Vagina (tissue), 2 donors: ENCODE results near the gene VILL. TPM values are rescaled to one million over a fixed set of nuclear protein-coding genes. Genes with fewer than 3 reads are reported as not detected.

Source experiments
- DNase-seq, 2 donors: peaks; one replicate each; pipeline ENCODE4 v3.0.0-alpha.2; 2017; ENCODE audit errors: extremely low spot score in 2 of 2
- H3K27ac ChIP-seq: fragments of 200-600 bp; sonication (generic); one replicate; pipeline ENCODE4 v1.5.1; 2019
- H3K27me3 ChIP-seq: fragments of 200-600 bp; sonication (generic); one replicate; pipeline ENCODE4 v1.5.1; 2019
- H3K36me3 ChIP-seq, 2 donors: fragments of 200-600 bp; sonication (generic); one replicate each; pipeline ENCODE4 v1.5.1; 2017 to 2019
- H3K4me1 ChIP-seq: fragments of 200-600 bp; sonication (generic); one replicate; pipeline ENCODE4 v1.5.1; 2019
- H3K4me3 ChIP-seq, 2 donors: fragments of 200-600 bp; sonication (generic); 1 replicate in 1 of 2; 2 replicates in 1 of 2; pipeline ENCODE4 v1.5.1; 2016 to 2019
- H3K9me3 ChIP-seq: fragments of 200-600 bp; sonication (generic); one replicate; pipeline ENCODE4 v1.5.1; 2019
- CTCF ChIP-seq, 3 experiments: fragments of 450-650 bp in 2 of 3; fragments of 200-600 bp in 1 of 3; sonication (generic) in 1 of 3; IDR thresholded peaks; one replicate each; pipeline ENCODE4 v1.5.1; 2017 to 2019; ENCODE audit warnings: antibody characterized with exemption in 3 of 3, mild to moderate bottlenecking in 2 of 3, moderate library complexity in 2 of 3
- POLR2A ChIP-seq, 2 donors: fragments of 450-650 bp; IDR thresholded peaks; one replicate each; pipeline ENCODE4 v1.6.1; 2017; ENCODE audit warnings: antibody characterized with exemption in 2 of 2, mild to moderate bottlenecking in 2 of 2, moderate library complexity in 2 of 2
- POLR2AphosphoS5 ChIP-seq, 2 donors: sonication (generic); formaldehyde crosslinking; IDR thresholded peaks; one replicate each; pipeline ENCODE4 v1.9.0; 2017; ENCODE audit warnings: antibody characterized with exemption in 2 of 2, mild to moderate bottlenecking in 2 of 2, low read depth in 1 of 2; ENCODE audit not compliant: insufficient read depth in 1 of 2
- intact Hi-C: fragments of 100-400 bp; cut with DNase I; formaldehyde crosslinking; loops from one replicate; pipeline ENCODE4 v1.15.1; 2023
- total RNA-seq: library from RNA; depleted of rRNA; stranded (reverse); fragments of >200 nt; gene quantifications from one replicate; pipeline ENCODE4 v1.2.3, GENCODE V29; 2016

VILL gene
- total RNA-seq, 1 donor from 2014 or later = 7.9 TPM

- no peak for DNase-seq
- intact Hi-C loops = no loop called here
- Histone ChIP-seq H3K27ac (no peak overlapping the region), H3K27me3 (no peaks in the 10 kb centered on the region), H3K9me3 (no peaks in the 10 kb centered on the region), H3K36me3 (no peaks in the 10 kb centered on the region), H3K4me1 (peaks cover 17% of the 10 kb centered on the region), H3K4me3 (no peak overlapping the region)
- TF ChIP-seq CTCF (IDR thresholded peaks at IDR 0.05) (no peak), POLR2AphosphoS5 (IDR thresholded peaks at IDR 0.05; ENCODE audit: insufficient read depth in 1 of 2, low read depth in 1 of 2) (no peak), POLR2A (IDR thresholded peaks at IDR 0.05) (no peak)
These were observed 52.9 kb downstream of the VILL start for GRCh38 chr3:38043486-38043885.

GRCh38 chr3:38046027-38046426, 55.4 kb downstream of the VILL start:
- H3K27me3 ChIP-seq = no peaks in the 10 kb centered on the region
- no peaks in the 10 kb centered on the region for H3K36me3 ChIP-seq
- intact Hi-C loops = no loop called here
- no peak for DNase-seq
- no peaks in the 10 kb centered on the region for H3K4me1 ChIP-seq
- H3K4me3 ChIP-seq = no peak overlapping the region
- H3K9me3 ChIP-seq = no peaks in the 10 kb centered on the region
- H3K27ac ChIP-seq = no peak overlapping the region
- TF ChIP-seq POLR2AphosphoS5 (IDR thresholded peaks at IDR 0.05; ENCODE audit: insufficient read depth in 1 of 2, low read depth in 1 of 2) (no peak), POLR2A (IDR thresholded peaks at IDR 0.05) (no peak), CTCF (IDR thresholded peaks at IDR 0.05) (no peak)

GRCh38 chr3:38046821-38047220, 56.2 kb downstream of the VILL start:
- Histone ChIP-seq H3K27ac (no peak overlapping the region), H3K4me3 (no peak overlapping the region), H3K4me1 (no peaks in the 10 kb centered on the region), H3K36me3 (no peaks in the 10 kb centered on the region), H3K9me3 (no peaks in the 10 kb centered on the region), H3K27me3 (no peaks in the 10 kb centered on the region)
- intact Hi-C loops = no loop called here
- no peak for TF ChIP-seq POLR2A (IDR thresholded peaks at IDR 0.05)
- TF ChIP-seq CTCF (IDR thresholded peaks at IDR 0.05) = no peak
- TF ChIP-seq POLR2AphosphoS5 (IDR thresholded peaks at IDR 0.05; ENCODE audit: insufficient read depth in 1 of 2, low read depth in 1 of 2) = no peak
- DNase-seq = no peak

- no peak for DNase-seq
- TF ChIP-seq CTCF (IDR thresholded peaks at IDR 0.05) = no peak
- intact Hi-C loops = no loop called here
- Histone ChIP-seq H3K9me3 (no peaks in the 10 kb centered on the region), H3K4me1 (no peaks in the 10 kb centered on the region), H3K27ac (no peak overlapping the region), H3K36me3 (no peaks in the 10 kb centered on the region), H3K4me3 (no peak overlapping the region), H3K27me3 (no peaks in the 10 kb centered on the region)
These were observed 57.3 kb downstream of the VILL start for GRCh38 chr3:38047896-38048295.

- H3K4me1 ChIP-seq = no peaks in the 10 kb centered on the region
- no peaks in the 10 kb centered on the region for H3K36me3 ChIP-seq
- H3K27me3 ChIP-seq = no peaks in the 10 kb centered on the region
- TF ChIP-seq POLR2AphosphoS5 (IDR thresholded peaks at IDR 0.05; ENCODE audit: insufficient read depth in 1 of 2, low read depth in 1 of 2) = no peak
- no peak for TF ChIP-seq POLR2A (IDR thresholded peaks at IDR 0.05)
- no peak for TF ChIP-seq CTCF (IDR thresholded peaks at IDR 0.05)
- intact Hi-C loops = no loop called here
- no peak for DNase-seq
- H3K27ac ChIP-seq = no peak overlapping the region
- H3K4me3 ChIP-seq = no peak overlapping the region
- no peaks in the 10 kb centered on the region for H3K9me3 ChIP-seq
These were observed 59.0 kb downstream of the VILL start for GRCh38 chr3:38049358-38050126.
